ENCODE data around the gene TENM4.

Gene TENM4

GRCh38 chr11:79241205-79241851 lies 199.5 kb downstream of the TENM4 start:
- DNase-seq (ENCODE audit: low read depth): no peak
- no peak overlapping the region for H3K4me3 ChIP-seq (ENCODE audit: low read depth, low read length)
- TF ChIP-seq, protein P1, sequence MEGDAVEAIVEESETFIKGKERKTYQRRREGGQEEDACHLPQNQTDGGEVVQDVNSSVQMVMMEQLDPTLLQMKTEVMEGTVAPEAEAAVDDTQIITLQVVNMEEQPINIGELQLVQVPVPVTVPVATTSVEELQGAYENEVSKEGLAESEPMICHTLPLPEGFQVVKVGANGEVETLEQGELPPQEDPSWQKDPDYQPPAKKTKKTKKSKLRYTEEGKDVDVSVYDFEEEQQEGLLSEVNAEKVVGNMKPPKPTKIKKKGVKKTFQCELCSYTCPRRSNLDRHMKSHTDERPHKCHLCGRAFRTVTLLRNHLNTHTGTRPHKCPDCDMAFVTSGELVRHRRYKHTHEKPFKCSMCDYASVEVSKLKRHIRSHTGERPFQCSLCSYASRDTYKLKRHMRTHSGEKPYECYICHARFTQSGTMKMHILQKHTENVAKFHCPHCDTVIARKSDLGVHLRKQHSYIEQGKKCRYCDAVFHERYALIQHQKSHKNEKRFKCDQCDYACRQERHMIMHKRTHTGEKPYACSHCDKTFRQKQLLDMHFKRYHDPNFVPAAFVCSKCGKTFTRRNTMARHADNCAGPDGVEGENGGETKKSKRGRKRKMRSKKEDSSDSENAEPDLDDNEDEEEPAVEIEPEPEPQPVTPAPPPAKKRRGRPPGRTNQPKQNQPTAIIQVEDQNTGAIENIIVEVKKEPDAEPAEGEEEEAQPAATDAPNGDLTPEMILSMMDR (IDR thresholded peaks at IDR 0.05; ENCODE audit: low read depth, low read length, missing control alignments): no peak

DNA sequence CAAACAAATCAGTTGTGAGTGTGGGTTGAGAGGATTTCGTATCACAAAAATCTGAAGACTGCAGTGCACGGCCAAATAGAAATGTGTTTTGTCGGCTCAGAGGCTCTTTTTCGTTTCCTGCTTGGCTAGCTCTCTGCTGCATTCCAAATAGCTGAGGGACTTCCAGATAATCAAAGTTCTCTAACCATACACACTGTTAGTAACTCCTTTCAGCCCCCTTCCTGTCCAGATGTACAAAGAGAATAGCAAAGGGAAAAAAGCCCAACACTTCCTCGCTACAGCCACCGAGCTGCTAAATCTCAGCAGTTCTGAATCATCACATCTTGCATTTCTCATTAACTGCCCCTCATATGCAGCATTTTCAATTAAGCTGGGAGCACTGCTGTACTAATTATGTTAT lies 203.1 kb downstream of the TENM4 start:
- no peak for DNase-seq (ENCODE audit: low read depth)
- no peak overlapping the region for H3K4me3 ChIP-seq (ENCODE audit: low read depth, low read length)
- TF ChIP-seq, protein P1 (IDR thresholded peaks at IDR 0.05; ENCODE audit: low read depth, low read length, missing control alignments): no peak

- no peak for DNase-seq (ENCODE audit: low read depth)
- no peak overlapping the region for H3K4me3 ChIP-seq (ENCODE audit: low read depth, low read length)
- TF ChIP-seq, protein P1 (IDR thresholded peaks at IDR 0.05; ENCODE audit: low read depth, low read length, missing control alignments): no peak
Observed at GRCh38 chr11:79237091-79237490, 203.7 kb downstream of the TENM4 start.

DNA sequence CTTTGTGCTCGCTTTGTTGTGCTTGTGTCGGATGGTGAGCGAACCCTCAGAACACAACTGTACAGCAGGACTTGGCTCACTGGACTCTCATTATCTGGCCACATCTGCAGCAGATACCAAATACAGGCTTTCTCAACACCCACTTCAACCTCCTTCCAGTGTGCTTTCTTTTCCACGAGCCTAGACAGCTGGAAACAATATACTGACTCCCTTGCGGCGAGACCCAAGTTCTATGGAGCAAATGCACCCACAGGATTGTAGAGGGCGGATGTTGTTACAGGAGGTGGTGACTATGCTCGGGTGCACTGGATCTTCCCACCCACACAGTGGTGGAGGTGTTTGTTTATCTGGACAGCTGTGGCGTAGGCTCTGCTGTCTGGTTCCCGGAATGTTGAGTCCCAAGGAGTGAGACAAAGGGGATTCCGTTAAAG lies 204.3 kb downstream of the TENM4 start:
- no peak for DNase-seq (ENCODE audit: low read depth)
- TF ChIP-seq, protein P1 (IDR thresholded peaks at IDR 0.05; ENCODE audit: low read depth, low read length, missing control alignments): no peak
- no peak overlapping the region for H3K4me3 ChIP-seq (ENCODE audit: low read depth, low read length)

DNA sequence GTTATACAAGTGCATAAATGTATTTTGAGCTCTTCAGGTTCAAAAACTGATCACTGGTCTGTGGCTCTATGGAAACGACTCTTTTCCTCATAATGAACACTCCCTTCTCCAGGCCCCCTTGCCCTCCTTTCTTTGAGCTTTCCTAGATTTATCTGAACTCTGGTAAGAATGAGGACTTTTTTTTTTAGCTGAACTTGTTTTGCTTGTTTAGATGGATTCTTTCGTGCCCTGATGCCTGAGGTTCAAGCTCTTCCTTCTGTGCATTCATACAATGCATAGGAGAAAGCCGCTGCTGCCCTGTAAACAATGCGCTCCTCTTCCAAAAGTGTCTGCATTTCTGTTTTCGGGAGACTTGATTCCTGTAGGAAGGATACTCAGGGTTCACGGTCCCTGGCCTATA lies 205.1 kb downstream of the TENM4 start:
- TF ChIP-seq, protein P1 (IDR thresholded peaks at IDR 0.05; ENCODE audit: low read depth, low read length, missing control alignments): no peak
- no peak for DNase-seq (ENCODE audit: low read depth)
- H3K4me3 ChIP-seq (ENCODE audit: low read depth, low read length): no peak overlapping the region

DNA sequence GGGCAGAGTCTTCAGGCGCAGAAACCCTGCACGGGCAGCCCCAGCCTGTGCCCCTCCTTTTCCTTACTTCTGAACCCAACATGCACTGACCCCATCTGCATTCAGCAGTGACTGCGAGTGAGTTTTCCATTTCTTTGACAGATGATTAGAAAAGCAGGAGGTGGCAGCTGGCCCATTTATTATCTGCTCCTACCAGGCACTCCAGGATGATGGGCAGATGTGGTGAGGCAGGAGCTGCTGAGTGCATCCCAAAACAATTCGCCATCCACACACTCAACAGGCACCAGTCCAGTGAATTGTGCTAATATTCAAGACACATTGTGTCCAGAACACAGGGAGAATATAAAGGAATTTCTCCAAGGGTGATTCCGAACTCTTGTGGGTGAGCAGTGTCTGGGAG lies 208.5 kb downstream of the TENM4 start:
- DNase-seq (ENCODE audit: low read depth): no peak
- no peak overlapping the region for H3K4me3 ChIP-seq (ENCODE audit: low read depth, low read length)
- TF ChIP-seq, protein P1 (IDR thresholded peaks at IDR 0.05; ENCODE audit: low read depth, low read length, missing control alignments): no peak

DNA sequence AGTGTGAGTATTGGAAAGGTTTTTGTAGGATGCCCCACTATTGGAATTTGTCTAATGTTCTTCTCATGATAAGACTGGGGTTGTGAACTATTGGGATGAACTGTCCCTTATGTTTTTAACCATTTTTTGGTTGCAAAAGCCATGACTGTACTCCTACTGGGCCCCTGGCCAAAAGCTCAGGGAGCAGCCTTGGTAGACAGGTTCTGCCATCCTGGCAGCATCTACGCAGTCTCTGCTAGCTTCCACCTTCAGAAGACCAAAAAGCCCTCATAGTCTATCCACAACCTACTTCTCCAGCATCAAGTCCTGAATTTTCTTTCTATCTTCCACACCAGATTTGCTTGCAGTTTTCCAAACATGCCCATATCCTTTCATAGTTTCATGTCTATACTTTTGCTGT lies 211.8 kb downstream of the TENM4 start:
- H3K4me3 ChIP-seq (ENCODE audit: low read depth, low read length): no peak overlapping the region
- no peak for DNase-seq (ENCODE audit: low read depth)
- TF ChIP-seq, protein P1 (IDR thresholded peaks at IDR 0.05; ENCODE audit: low read depth, low read length, missing control alignments): no peak
